PC-9 (cell line): Measurements from ENCODE around the gene PRKRA. TPM values are rescaled to one million over a fixed set of nuclear protein-coding genes. Genes with fewer than 3 reads are reported as not detected.

ENCODE experiments used
- BruUV-seq: library from RNA; stranded (reverse); fragments of 400-500 nt; replicated peaks from 2 replicates; lab custom pipeline; 2021; lab: Mats Ljungman, UMichigan
- CTCF ChIA-PET: fragments of 300-600 bp; sonication (Branson Sonifier 250); formaldehyde crosslinking; loops from one replicate; lab custom pipeline; 2022; ENCODE audit warnings: antibody characterized with exemption; lab: Charles Lee
- POLR2A ChIA-PET: fragments of 300-600 bp; sonication (Branson Sonifier 250); formaldehyde crosslinking; loops from one replicate; lab custom pipeline; 2022; ENCODE audit warnings: antibody characterized with exemption; ENCODE audit not compliant: unreplicated experiment; lab: Charles Lee
- DNase-seq, 2 experiments: peaks; one replicate each; pipeline versions ENCODE4 v3.0.0 to v3.0.0-alpha.2; 2015 to 2022; ENCODE audit warnings: mixed read lengths in 1 of 2
- H2AFZ ChIP-seq: fragments of 200-600 bp; sonication (generic); 2 replicates; pipeline ENCODE4 v1.8.1; 2017; ENCODE audit warnings: antibody characterized with exemption
- H3F3A ChIP-seq: fragments of 200-600 bp; sonication (generic); 2 replicates; pipeline ENCODE4 v1.8.1; 2017; ENCODE audit warnings: antibody characterized with exemption, mild to moderate bottlenecking, low read depth; ENCODE audit not compliant: insufficient read depth
- H3K27ac ChIP-seq: fragments of 200-600 bp; sonication (generic); 2 replicates; pipeline ENCODE4 v1.6.1; 2016; ENCODE audit warnings: mixed run types
- H3K27me3 ChIP-seq: fragments of 200-600 bp; sonication (generic); 2 replicates; pipeline ENCODE4 v1.6.1; 2016; ENCODE audit warnings: low read depth, mixed run types; ENCODE audit not compliant: insufficient read depth
- H3K36me3 ChIP-seq: fragments of 200-600 bp; sonication (generic); 2 replicates; pipeline ENCODE4 v1.6.1; 2016; ENCODE audit warnings: low read depth, mixed run types
- H3K4me1 ChIP-seq: fragments of 200-600 bp; sonication (generic); replicated peaks from 2 replicates; pipeline ENCODE4 v1.6.1; 2016; ENCODE audit warnings: mixed run types; ENCODE audit not compliant: insufficient read depth
- H3K4me2 ChIP-seq: fragments of 200-600 bp; sonication (generic); 2 replicates; pipeline ENCODE4 v1.6.1; 2017; ENCODE audit warnings: mixed run types
- H3K4me3 ChIP-seq: fragments of 200-600 bp; sonication (generic); 2 replicates; pipeline ENCODE4 v1.6.1; 2016; ENCODE audit warnings: mixed run types
- H3K79me2 ChIP-seq: fragments of 200-600 bp; sonication (generic); 2 replicates; pipeline ENCODE4 v1.6.1; 2017; ENCODE audit warnings: low read depth, mixed run types
- H3K9me2 ChIP-seq: fragments of 200-600 bp; sonication (generic); 2 replicates; pipeline ENCODE4 v1.8.1; 2017; ENCODE audit warnings: mild to moderate bottlenecking; ENCODE audit not compliant: insufficient read depth
- H3K9me3 ChIP-seq: fragments of 200-600 bp; sonication (generic); 2 replicates; pipeline ENCODE4 v1.8.1; 2016; ENCODE audit warnings: low read depth; ENCODE audit not compliant: insufficient read depth
- H4K20me1 ChIP-seq: fragments of 200-600 bp; sonication (generic); 2 replicates; pipeline ENCODE4 v1.8.1; 2017; ENCODE audit not compliant: insufficient read depth
- CTCF ChIP-seq: fragments of 200-600 bp; sonication (generic); conservative IDR thresholded peaks from 2 replicates; pipeline ENCODE4 v1.6.1; 2017; ENCODE audit warnings: mixed run types, antibody characterized with exemption, mild to moderate bottlenecking, moderate library complexity
- EZH2 ChIP-seq: fragments of 200-600 bp; sonication (generic); IDR thresholded peaks from 2 replicates; pipeline ENCODE4 v1.8.0; 2017; ENCODE audit warnings: antibody characterized with exemption, low read depth
- intact Hi-C: fragments of 100-400 bp; cut with micrococcal nuclease; formaldehyde crosslinking; loops from one replicate; pipeline ENCODE4 v1.10.0; 2022; ENCODE audit not compliant: unreplicated experiment
- total RNA-seq: library from RNA; stranded (reverse); gene quantifications from 2 replicates; pipeline ENCODE4 v1.2.3, GENCODE V29; 2021

PRKRA gene
- total RNA-seq, 1 experiment from 2014 or later = 93.3 TPM

GRCh38 chr2:178386986-178387597 lies 63.9 kb downstream of the PRKRA start:
- Histone ChIP-seq H3K79me2 (no peaks in the 10 kb centered on the region), H3F3A (no peaks in the 10 kb centered on the region), H3K4me1 (no peaks in the 10 kb centered on the region), H3K4me2 (no peak overlapping the region), H4K20me1 (no peaks in the 10 kb centered on the region), H3K36me3 (no peaks in the 10 kb centered on the region), H3K9me2 (no peaks in the 10 kb centered on the region), H3K4me3 (no peak overlapping the region), H2AFZ (no peak overlapping the region), H3K27me3 (no peaks in the 10 kb centered on the region), H3K27ac (no peak overlapping the region), H3K9me3 (no peaks in the 10 kb centered on the region)
- TF ChIP-seq CTCF (no peak), EZH2 (no peak)
- ChIA-PET POLR2A (no interaction called here), CTCF (no interaction called here)
- intact Hi-C loops = no loop called here
- no TSS peak for BruUV-seq
- DNase-seq = no peak

GRCh38 chr2:178385595-178386148 lies 65.3 kb downstream of the PRKRA start:
- H4K20me1 ChIP-seq = no peaks in the 10 kb centered on the region
- H3K79me2 ChIP-seq = no peaks in the 10 kb centered on the region
- POLR2A ChIA-PET = interaction anchor here (0.6 to 0.7 kb wide), 2 partner anchors 61 to 295 kb away, joined by 3 read pairs; no protein-coding TSS in a partner anchor
- intact Hi-C loops = no loop called here
- H3K4me3 ChIP-seq = no peak overlapping the region
- TF ChIP-seq EZH2 = no peak
- no peak for TF ChIP-seq CTCF
- CTCF ChIA-PET = interaction anchor here (0.6 kb wide), 1 partner anchor 27 kb away, joined by 3 read pairs; no protein-coding TSS in a partner anchor
- no peak overlapping the region for H3K27ac ChIP-seq
- no peaks in the 10 kb centered on the region for H3K9me2 ChIP-seq
- H3K4me1 ChIP-seq = no peaks in the 10 kb centered on the region
- H3K36me3 ChIP-seq = no peaks in the 10 kb centered on the region
- no peak overlapping the region for H3K4me2 ChIP-seq
- DNase-seq = no peak
- H3K9me3 ChIP-seq = no peaks in the 10 kb centered on the region
- no peaks in the 10 kb centered on the region for H3K27me3 ChIP-seq
- no peak overlapping the region for H2AFZ ChIP-seq
- no TSS peak for BruUV-seq
- no peaks in the 10 kb centered on the region for H3F3A ChIP-seq

GRCh38 chr2:178383718-178384117 lies 67.3 kb downstream of the PRKRA start:
- no peaks in the 10 kb centered on the region for H3K36me3 ChIP-seq
- TF ChIP-seq EZH2 (no peak), CTCF (no peak)
- H3K9me2 ChIP-seq = no peaks in the 10 kb centered on the region
- BruUV-seq = no TSS peak
- H3K4me3 ChIP-seq = no peak overlapping the region
- ChIA-PET POLR2A (no interaction called here), CTCF (no interaction called here)
- no peaks in the 10 kb centered on the region for H3K79me2 ChIP-seq
- no peaks in the 10 kb centered on the region for H3K27me3 ChIP-seq
- H2AFZ ChIP-seq = no peak overlapping the region
- no peaks in the 10 kb centered on the region for H3F3A ChIP-seq
- H3K9me3 ChIP-seq = no peaks in the 10 kb centered on the region
- intact Hi-C loops = no loop called here
- DNase-seq = no peak
- H3K4me2 ChIP-seq = no peak overlapping the region
- no peaks in the 10 kb centered on the region for H4K20me1 ChIP-seq
- no peaks in the 10 kb centered on the region for H3K4me1 ChIP-seq
- no peak overlapping the region for H3K27ac ChIP-seq

Other genes with a start within 250 kb of the PRKRA start
- 14.6 and 16.9 TPM in 2 replicates for gene PJVK, start 203 bp upstream of the PRKRA start, total RNA-seq
- 3.8 and 6.1 TPM in 2 replicates for gene FKBP7, start 27.4 kb upstream of the PRKRA start, total RNA-seq
- 35.7 and 50.3 TPM in 2 replicates for gene PLEKHA3, start 29.3 kb upstream of the PRKRA start, total RNA-seq